Neutrophil (primary cell): ENCODE data around the gene UBALD2.
"Not testable (repeated sequence)": the region's sequence is repeated elsewhere in the genome, so short reads cannot be mapped to it uniquely, and the experiment has no call there.

Experiments
- H3K27ac ChIP-seq: fragments of 200-600 bp; sonication (generic); 2 replicates; pipeline ENCODE4 v1.5.1; 2016; ENCODE audit warnings: mild to moderate bottlenecking, moderate library complexity
- H3K27me3 ChIP-seq: fragments of 200-600 bp; sonication (generic); 2 replicates; pipeline ENCODE4 v1.6.0; 2016; ENCODE audit warnings: mild to moderate bottlenecking
- H3K36me3 ChIP-seq: fragments of 200-600 bp; sonication (generic); 2 replicates; pipeline ENCODE4 v1.5.1; 2017
- H3K4me1 ChIP-seq, 2 experiments: fragments of 200-600 bp in 1 of 2; sonication (generic) in 1 of 2; 1 replicate in 1 of 2; 2 replicates in 1 of 2; pipeline versions ENCODE4 v1.5.1 to v1.6.1; 2013 to 2016; ENCODE audit warnings: low read depth in 1 of 2, low read length in 1 of 2, mild to moderate bottlenecking in 1 of 2, moderate library complexity in 1 of 2; ENCODE audit not compliant: control insufficient read depth in 1 of 2, insufficient read depth in 1 of 2
- H3K4me3 ChIP-seq, 2 experiments: fragments of 200-600 bp in 1 of 2; sonication (generic) in 1 of 2; 1 replicate in 1 of 2; 2 replicates in 1 of 2; pipeline ENCODE4 v1.5.1; 2013 to 2016; ENCODE audit warnings: low read depth in 1 of 2, low read length in 1 of 2, mild to moderate bottlenecking in 1 of 2, moderate library complexity in 1 of 2
- H3K9me3 ChIP-seq: fragments of 200-600 bp; sonication (generic); 2 replicates; pipeline ENCODE4 v1.5.1; 2016
- TF ChIP-seq, protein P1 (sequence below): fragments of 200-600 bp; sonication (generic); IDR thresholded peaks from 2 replicates; pipeline ENCODE4 v1.5.1; 2016; ENCODE audit warnings: antibody characterized with exemption

The UBALD2 gene

DNA sequence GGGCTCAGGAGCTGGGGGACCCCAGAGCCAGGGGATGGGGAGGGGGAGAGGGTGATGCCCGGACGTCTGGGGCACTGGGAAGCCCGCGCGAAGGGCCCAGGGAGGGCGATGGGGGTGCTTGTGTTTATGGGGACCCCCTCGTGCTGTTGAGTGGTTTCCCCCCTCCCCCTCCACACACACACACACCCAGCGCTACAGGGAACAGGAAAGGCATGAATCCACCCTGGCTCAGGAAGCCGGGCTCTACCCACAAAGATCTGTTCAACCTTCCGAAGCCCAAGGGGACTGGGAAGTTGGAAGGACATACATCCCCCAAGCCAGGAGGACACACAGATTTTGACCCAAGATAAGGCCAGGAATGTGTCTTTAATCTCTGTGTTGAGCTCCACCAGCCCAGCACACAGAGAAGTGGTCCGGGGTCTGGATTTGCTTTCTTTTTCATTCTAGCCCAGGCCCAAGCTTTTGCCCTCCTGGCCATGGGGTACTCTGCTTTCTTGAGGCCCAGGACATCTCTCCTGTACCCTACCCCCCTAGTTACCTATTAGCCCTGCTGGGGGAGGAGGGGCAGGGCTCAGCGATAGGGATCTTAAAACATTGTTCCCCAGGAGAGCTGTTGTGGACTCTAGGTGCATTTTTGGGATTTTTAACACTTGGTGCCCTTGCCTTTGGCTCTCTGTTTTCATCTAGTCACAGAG, 1.2 kb downstream of the UBALD2 start:
- H3K4me3 ChIP-seq = peak overlapping the region; percentile 98 to 99
- H3K36me3 ChIP-seq = peaks cover 36% of the 10 kb centered on the region
- H3K4me1 ChIP-seq = peaks cover 80 to 83% of the 10 kb centered on the region in 2 experiments
- H3K27ac ChIP-seq = peak overlapping the region; percentile 96
- TF ChIP-seq, protein P1, sequence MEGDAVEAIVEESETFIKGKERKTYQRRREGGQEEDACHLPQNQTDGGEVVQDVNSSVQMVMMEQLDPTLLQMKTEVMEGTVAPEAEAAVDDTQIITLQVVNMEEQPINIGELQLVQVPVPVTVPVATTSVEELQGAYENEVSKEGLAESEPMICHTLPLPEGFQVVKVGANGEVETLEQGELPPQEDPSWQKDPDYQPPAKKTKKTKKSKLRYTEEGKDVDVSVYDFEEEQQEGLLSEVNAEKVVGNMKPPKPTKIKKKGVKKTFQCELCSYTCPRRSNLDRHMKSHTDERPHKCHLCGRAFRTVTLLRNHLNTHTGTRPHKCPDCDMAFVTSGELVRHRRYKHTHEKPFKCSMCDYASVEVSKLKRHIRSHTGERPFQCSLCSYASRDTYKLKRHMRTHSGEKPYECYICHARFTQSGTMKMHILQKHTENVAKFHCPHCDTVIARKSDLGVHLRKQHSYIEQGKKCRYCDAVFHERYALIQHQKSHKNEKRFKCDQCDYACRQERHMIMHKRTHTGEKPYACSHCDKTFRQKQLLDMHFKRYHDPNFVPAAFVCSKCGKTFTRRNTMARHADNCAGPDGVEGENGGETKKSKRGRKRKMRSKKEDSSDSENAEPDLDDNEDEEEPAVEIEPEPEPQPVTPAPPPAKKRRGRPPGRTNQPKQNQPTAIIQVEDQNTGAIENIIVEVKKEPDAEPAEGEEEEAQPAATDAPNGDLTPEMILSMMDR = no peak
- H3K27me3 ChIP-seq = no peaks in the 10 kb centered on the region
- no peaks in the 10 kb centered on the region for H3K9me3 ChIP-seq

DNA sequence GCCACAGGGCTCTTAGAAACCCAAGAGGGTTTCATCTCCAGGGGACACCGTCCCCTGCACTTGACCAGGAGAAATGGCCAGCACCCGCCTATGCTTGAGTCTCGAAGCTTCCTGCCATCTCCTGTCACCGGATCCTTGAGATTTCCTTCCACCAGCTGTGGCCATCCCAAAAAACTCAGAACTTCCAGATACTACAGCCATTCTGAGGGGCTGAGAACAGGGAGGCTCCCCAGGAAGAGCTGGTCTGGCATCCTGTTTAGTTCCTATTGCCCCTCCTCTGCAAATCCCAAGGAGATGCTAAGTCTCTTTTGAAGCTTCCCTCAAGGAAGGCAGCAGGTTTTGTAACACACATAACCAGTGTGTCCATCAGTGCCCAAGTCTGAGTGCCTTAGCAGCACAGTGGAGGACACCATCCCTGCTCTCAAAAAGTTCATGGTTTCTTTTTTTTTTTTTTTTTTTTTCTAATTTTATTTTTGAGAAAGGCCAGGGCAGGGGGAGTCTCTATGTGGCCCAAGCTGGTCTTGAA, 2.0 kb downstream of the UBALD2 start:
- H3K9me3 ChIP-seq = no peaks in the 10 kb centered on the region
- TF ChIP-seq, protein P1 = no peak

DNA sequence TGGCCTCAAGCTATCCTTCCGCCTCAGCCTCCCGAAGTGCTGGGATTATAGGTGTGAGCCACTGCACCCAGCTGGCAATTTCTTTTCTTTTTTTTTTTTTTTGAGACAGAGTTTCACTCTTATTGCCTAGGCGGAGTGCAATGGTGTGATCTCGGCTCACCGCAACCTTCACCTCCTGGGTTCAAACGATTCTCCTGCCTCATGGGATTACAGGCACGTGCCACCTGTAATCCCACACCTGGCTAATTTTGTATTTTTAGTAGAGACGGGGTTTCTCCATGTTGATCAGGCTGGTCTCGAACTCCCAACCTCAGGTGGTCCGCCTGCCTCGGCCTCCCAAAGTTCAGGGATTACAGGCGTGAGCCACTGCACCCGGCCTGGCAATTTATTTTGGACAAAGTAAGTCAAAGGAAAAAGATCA, 2.4 kb downstream of the UBALD2 start:
- not testable (repeated sequence) for H3K9me3 ChIP-seq, H3K27me3 ChIP-seq
- Histone ChIP-seq H3K36me3 (peaks cover 36% of the 10 kb centered on the region), H3K4me1 (peaks cover 80 to 83% of the 10 kb centered on the region in 2 experiments), H3K27ac (peak overlapping the region; percentile 96), H3K4me3 (peak overlapping the region; percentile 98 to 99)

More for the DNA sequence above, 2.0 kb downstream of the UBALD2 start:
- Histone ChIP-seq H3K4me3 (peak overlapping the region; percentile 98 to 99), H3K4me1 (peaks cover 80 to 83% of the 10 kb centered on the region in 2 experiments), H3K27ac (peak overlapping the region; percentile 96), H3K36me3 (peaks cover 36% of the 10 kb centered on the region), H3K27me3 (no peaks in the 10 kb centered on the region)

DNA sequence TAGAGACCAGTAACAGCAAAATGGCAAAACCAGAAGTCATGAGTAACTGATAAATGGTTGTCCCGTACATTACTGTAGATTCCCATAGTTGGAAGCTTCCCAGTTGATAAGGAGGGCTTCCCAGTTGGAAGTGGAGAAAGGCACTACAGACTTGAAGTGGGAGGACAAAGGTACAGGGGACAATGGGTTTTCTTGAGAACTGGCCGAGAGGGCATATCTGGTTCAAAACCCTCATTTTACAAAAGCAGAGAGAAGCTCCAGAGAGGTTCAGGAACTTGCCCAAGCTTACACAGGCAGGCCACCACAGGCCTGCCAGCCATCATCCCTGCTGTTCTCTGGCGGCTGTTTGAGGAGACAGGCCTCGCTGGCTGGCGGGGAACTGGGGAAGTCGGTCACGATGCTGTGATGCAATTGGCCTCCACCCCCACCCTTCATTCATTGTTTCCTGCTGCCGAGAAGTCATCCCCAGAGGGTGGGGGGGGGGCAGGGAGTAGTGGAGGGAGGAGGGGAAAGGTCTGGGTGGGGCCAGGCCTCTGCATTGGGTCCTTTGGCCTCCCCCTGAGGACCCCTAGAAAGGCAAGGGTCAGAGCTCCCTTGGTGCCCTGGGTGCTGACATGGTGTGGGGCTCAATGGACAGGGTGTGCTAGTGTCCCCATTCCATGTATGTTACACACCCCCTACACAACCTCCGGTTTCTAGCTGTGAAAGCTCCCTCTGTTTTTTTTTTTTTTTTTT, 3.0 kb downstream of the UBALD2 start:
- Histone ChIP-seq H3K4me3 (peak overlapping the region; percentile 98 to 99), H3K9me3 (no peaks in the 10 kb centered on the region), H3K36me3 (peaks cover 36% of the 10 kb centered on the region), H3K27me3 (no peaks in the 10 kb centered on the region), H3K27ac (peak overlapping the region; percentile 96), H3K4me1 (peaks cover 80 to 83% of the 10 kb centered on the region in 2 experiments)
- TF ChIP-seq, protein P1 = peak; percentile 40

DNA sequence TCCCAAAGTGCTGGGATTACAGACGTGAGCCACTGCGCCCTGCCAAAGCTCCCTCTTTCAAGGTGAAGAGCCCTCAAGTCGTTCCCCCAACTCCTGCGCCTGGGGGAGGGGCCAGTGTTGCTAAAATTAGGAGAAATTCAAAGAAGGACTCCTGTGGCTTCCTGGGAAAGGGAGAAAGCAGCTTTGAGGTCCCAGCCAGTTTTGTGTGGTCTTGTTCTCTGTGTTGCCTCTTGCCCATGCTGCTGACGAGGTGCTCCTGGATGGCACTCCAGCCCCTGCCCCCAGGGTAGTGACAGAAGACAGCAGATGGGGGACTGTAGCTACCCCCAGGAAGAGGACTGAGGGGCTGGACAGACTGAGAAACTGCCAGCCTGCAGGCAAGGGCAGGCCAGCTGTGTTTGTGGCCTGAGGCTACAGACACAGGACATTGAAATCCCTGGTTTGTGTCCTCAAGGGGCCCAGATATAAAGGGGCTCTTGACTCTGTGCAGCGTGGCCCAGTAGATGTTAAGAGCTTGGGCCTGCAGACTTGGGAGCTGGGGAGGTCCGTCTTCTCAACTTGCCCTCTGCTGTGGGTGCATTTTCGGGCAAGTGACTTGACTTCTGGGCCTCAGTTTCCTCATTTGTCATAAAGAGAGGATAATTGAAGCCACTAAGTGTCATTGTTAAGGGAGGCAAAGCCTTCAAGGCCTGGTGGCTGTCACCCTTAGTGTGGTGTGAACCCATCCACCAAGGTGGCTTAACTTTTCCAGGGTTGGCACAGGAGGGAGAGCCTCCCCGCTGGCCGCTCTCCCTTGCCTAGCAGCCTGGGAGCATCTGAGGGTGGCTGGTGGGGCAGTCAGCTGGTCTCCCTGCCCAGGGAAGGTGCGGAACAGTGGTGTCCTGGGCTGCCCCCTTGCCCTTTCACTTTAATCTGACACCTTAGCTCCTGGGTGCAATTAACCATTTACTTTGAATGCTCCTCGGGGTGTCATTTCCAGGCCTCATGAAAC, 4.1 kb downstream of the UBALD2 start:
- TF ChIP-seq, protein P1 = no peak
- no peaks in the 10 kb centered on the region for H3K9me3 ChIP-seq
- H3K36me3 ChIP-seq = peaks cover 36% of the 10 kb centered on the region
- H3K4me3 ChIP-seq = peak overlapping the region; percentile 98 to 99
- peaks cover 80 to 83% of the 10 kb centered on the region in 2 experiments for H3K4me1 ChIP-seq
- no peaks in the 10 kb centered on the region for H3K27me3 ChIP-seq
- peak overlapping the region; percentile 96 for H3K27ac ChIP-seq
